GM10248 (cell line): Measurements from ENCODE around the gene PDK2.

Experiments
- CTCF ChIA-PET: fragments of 300-600 bp; sonication (Branson Sonifier 250); formaldehyde crosslinking; extraction: SDS; loops from one replicate; lab custom pipeline; 2021; ENCODE audit warnings: antibody characterized with exemption; lab: Yijun Ruan, JAX
- POLR2A ChIA-PET: fragments of 350-650 bp; sonication (Branson Sonifier 250); formaldehyde crosslinking; extraction: SDS; loops from one replicate; lab custom pipeline; 2020; ENCODE audit warnings: antibody characterized with exemption; lab: Yijun Ruan, JAX
- DNase-seq: peaks from one replicate; pipeline ENCODE4 v3.0.0; 2012; ENCODE audit errors: extremely low spot score
- TF ChIP-seq, protein P1 (sequence below): IDR thresholded peaks from 2 replicates; pipeline ENCODE4 v1.5.1; 2012; ENCODE audit warnings: mild to moderate bottlenecking, low read depth; ENCODE audit errors: extremely low read depth, missing control alignments, control extremely low read depth

The PDK2 gene

DNA sequence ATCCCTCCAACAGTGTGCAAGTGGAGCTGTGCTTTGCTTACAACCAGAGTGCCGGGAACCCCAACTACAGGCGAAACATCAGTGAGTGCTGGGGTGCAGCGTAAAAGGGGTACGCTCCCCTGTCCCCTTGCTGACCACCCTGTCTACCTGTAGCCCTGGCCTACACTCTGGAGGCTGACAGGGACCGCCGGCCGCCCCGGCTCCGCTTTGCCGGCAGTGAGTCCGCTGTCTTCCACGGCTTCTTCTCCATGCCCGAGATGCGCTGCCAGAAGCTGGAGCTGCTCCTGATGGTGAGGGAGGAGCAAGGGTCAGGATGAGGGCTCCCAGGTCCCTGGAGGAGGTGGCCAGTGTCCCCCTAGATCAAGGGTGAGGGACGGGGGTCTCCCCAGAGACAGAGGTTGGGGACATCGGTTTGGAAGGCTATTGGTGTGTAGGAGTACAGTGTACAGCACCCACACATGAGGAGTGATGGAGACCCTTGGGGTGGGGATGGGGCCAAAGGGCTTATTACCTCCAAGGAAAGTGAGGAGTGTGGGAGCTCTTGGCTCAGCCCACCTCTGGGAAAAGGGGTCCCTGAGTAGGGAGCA lies 19.6 kb upstream of the PDK2 start:
- no peak for DNase-seq
- TF ChIP-seq, protein P1, sequence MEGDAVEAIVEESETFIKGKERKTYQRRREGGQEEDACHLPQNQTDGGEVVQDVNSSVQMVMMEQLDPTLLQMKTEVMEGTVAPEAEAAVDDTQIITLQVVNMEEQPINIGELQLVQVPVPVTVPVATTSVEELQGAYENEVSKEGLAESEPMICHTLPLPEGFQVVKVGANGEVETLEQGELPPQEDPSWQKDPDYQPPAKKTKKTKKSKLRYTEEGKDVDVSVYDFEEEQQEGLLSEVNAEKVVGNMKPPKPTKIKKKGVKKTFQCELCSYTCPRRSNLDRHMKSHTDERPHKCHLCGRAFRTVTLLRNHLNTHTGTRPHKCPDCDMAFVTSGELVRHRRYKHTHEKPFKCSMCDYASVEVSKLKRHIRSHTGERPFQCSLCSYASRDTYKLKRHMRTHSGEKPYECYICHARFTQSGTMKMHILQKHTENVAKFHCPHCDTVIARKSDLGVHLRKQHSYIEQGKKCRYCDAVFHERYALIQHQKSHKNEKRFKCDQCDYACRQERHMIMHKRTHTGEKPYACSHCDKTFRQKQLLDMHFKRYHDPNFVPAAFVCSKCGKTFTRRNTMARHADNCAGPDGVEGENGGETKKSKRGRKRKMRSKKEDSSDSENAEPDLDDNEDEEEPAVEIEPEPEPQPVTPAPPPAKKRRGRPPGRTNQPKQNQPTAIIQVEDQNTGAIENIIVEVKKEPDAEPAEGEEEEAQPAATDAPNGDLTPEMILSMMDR = no peak
- ChIA-PET POLR2A (no interaction called here), CTCF (interaction anchor here (0.9 to 2.2 kb wide), 5 partner anchors 12 to 195 kb away, joined by 3 to 9 read pairs (median 6); no protein-coding TSS in a partner anchor)

DNA sequence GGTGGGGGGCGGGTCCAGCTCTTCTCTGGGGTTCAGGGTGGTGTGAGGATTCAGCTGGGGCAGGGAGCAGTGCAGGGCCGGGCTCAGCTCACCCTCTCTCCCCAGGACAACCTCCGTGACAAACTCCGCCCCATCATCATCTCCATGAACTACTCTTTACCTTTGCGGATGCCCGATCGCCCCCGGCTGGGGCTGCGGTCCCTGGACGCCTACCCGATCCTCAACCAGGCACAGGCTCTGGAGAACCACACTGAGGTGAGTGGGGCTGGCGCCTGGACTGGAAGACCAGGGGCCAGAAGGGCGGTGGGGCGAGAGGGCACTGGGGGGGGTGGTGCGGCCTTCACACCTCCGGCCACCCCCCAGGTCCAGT lies 18.9 kb upstream of the PDK2 start:
- DNase-seq = no peak
- TF ChIP-seq, protein P1 = no peak
- ChIA-PET CTCF (interaction anchor here (0.9 to 1.5 kb wide), 3 partner anchors 11 to 124 kb away, joined by 3 to 9 read pairs (median 5); no protein-coding TSS in a partner anchor), POLR2A (no interaction called here)

DNA sequence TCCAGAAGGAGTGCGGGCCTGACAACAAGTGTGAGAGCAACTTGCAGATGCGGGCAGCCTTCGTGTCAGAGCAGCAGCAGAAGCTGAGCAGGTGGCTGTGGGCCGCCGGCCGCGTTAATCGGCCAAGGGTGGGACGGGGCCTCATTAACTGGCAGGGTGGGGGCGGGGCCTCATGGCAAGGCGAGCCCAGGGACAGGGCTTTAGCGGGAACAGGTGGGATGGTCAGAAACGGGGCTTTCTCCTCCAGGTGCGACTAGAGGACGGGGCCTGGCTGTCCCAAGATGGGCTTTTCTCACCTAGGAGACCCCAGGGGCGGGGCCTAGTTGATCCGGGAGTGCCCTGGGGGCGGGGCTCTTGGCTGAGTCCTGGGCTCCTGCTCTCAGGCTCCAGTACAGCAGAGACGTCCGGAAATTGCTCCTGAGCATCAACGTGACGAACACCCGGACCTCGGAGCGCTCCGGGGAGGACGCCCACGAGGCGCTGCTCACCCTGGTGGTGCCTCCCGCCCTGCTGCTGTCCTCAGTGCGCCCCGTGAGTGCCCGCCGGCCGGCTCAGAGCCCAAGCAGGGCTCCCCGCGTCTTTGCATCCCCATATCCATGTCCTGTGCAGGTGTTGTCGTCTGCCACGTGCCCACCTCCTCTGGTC lies 18.4 kb upstream of the PDK2 start:
- TF ChIP-seq, protein P1 = no peak
- ChIA-PET CTCF (interaction anchor here (0.9 to 3.4 kb wide), 5 partner anchors 11 to 79 kb away, joined by 5 to 35 read pairs (median 9); no protein-coding TSS in a partner anchor), POLR2A (no interaction called here)
- no peak for DNase-seq

DNA sequence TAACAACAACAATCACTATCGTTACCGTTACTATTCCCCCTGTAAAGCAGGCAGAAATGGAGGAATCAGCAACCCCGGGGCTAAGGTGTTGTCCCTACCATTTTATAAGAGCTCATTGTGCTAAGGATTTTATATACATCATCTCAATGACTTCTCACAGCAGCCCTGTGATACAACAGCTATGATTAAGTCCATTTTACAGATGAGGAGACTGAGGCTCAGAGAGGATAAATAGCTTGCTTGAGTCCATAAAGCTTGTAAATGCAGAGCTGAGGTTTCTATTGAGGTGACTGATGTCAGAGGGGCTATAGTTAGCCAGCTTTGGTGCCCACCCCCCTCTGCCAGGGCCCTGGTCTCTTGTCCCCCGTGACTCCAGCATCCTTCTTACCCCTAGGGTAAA lies 16.7 kb upstream of the PDK2 start:
- ChIA-PET POLR2A (no interaction called here), CTCF (interaction anchor here (0.7 to 3.4 kb wide), 8 partner anchors 9 to 521 kb away, joined by 3 to 35 read pairs (median 4); no protein-coding TSS in a partner anchor)
- no peak for DNase-seq
- TF ChIP-seq, protein P1 = no peak

DNA sequence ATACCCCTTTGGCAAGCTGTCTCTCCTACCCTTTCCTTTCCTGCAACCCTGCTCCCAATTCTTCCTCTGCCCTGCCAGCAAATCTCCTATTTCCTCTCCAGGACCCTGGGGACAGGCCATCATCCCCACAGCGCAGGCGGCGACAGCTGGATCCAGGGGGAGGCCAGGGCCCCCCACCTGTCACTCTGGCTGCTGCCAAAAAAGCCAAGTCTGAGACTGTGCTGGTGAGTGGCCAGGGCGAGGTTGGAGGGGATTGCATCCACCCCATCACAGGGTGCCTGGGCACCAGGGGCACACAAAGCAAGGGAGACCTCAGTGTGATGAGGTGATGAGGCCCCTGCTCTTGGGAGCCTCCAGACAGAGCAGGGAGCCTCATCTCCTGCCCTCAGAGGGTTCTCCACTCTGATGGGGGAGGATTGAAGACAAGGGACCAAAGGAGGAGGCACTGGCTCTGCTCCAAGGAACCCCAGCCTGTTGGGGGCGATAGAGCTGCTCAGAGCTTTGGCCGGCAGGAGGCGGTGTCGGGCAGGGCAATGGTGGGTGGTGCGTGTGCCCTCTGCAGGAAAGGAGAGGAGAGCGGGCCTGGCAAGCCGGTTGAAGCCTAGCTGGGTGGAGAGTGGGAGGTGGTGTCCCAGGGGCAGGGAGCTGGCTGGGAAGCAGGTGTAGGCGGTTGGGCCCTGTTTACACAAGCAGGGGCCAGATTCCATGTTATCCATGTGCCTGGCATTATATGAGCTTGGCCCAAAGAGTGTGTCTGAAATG lies 15.6 kb upstream of the PDK2 start:
- no peak for DNase-seq
- TF ChIP-seq, protein P1 = peak; percentile 43
- ChIA-PET POLR2A (no interaction called here), CTCF (interaction anchor here (0.9 to 3.4 kb wide), 7 partner anchors 8 to 121 kb away, joined by 3 to 35 read pairs (median 7); no protein-coding TSS in a partner anchor)

DNA sequence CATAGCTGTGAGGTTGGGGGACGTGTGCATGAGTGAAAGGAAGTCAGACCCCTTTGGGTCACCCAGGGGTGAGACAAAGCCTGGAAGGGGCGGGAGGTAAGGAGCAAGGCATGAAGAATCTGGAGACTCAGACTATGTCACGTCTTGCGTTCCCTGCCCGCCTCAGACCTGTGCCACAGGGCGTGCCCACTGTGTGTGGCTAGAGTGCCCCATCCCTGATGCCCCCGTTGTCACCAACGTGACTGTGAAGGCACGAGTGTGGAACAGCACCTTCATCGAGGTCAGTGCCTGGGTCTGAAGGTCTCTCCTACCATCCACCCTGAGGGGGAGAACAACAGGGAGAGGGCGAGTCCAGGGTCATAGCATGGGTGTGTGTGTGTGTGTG lies 15.1 kb upstream of the PDK2 start:
- DNase-seq = no peak
- POLR2A ChIA-PET = no interaction called here
- CTCF ChIA-PET = interaction anchor here (0.9 to 3.4 kb wide), 7 partner anchors 7 to 120 kb away, joined by 3 to 35 read pairs (median 7); no protein-coding TSS in a partner anchor
- TF ChIP-seq, protein P1 = no peak
